ENCODE measurements around the gene HDDC2.
A peak's percentile ranks its signal among the peaks of the same experiment; 100 is the strongest.

HDDC2 gene

GRCh38 chr6:125258651-125259353 is 43.0 kb downstream of the HDDC2 start:
- in situ Hi-C loops (cut with HindIII; ENCODE audit: low pct_unique_long_range_greater_than_20kb, low sequenced_read_pairs) = no loop called here
- no peak for TF ChIP-seq JUND (IDR thresholded peaks at IDR 0.05; ENCODE audit: low read depth)
- DNase-seq (ENCODE audit: low read depth in 1 of 2, low spot score in 1 of 2) = no peak

GRCh38 chr6:125257351-125257750 is 44.4 kb downstream of the HDDC2 start:
- in situ Hi-C loops (cut with HindIII; ENCODE audit: low pct_unique_long_range_greater_than_20kb, low sequenced_read_pairs) = no loop called here
- no peak for DNase-seq (ENCODE audit: low read depth in 1 of 2, low spot score in 1 of 2)
- TF ChIP-seq JUND (IDR thresholded peaks at IDR 0.05; ENCODE audit: low read depth) = no peak

GRCh38 chr6:125255201-125255600 is 46.6 kb downstream of the HDDC2 start:
- TF ChIP-seq JUND (IDR thresholded peaks at IDR 0.05; ENCODE audit: low read depth) = no peak
- in situ Hi-C loops (cut with HindIII; ENCODE audit: low pct_unique_long_range_greater_than_20kb, low sequenced_read_pairs) = no loop called here
- DNase-seq (ENCODE audit: low read depth in 1 of 2, low spot score in 1 of 2) = no peak

- in situ Hi-C loops (cut with HindIII; ENCODE audit: low pct_unique_long_range_greater_than_20kb, low sequenced_read_pairs) = no loop called here
- TF ChIP-seq JUND (IDR thresholded peaks at IDR 0.05; ENCODE audit: low read depth) = no peak
- no peak for DNase-seq (ENCODE audit: low read depth in 1 of 2, low spot score in 1 of 2)
Observed at GRCh38 chr6:125254321-125254720, 47.4 kb downstream of the HDDC2 start.

- no peak for TF ChIP-seq JUND (IDR thresholded peaks at IDR 0.05; ENCODE audit: low read depth)
- in situ Hi-C loops (cut with HindIII; ENCODE audit: low pct_unique_long_range_greater_than_20kb, low sequenced_read_pairs) = no loop called here
- peak in 1 of 2 experiments; percentile 35 for DNase-seq (ENCODE audit: low read depth in 1 of 2, low spot score in 1 of 2)
Observed at GRCh38 chr6:125253881-125254280, 47.9 kb downstream of the HDDC2 start.

GRCh38 chr6:125252891-125253290 is 48.9 kb downstream of the HDDC2 start:
- no peak for TF ChIP-seq JUND (IDR thresholded peaks at IDR 0.05; ENCODE audit: low read depth)
- no peak for DNase-seq (ENCODE audit: low read depth in 1 of 2, low spot score in 1 of 2)
- in situ Hi-C loops (cut with HindIII; ENCODE audit: low pct_unique_long_range_greater_than_20kb, low sequenced_read_pairs) = no loop called here

GRCh38 chr6:125251516-125252220 is 50.1 kb downstream of the HDDC2 start:
- DNase-seq (ENCODE audit: low read depth in 1 of 2, low spot score in 1 of 2) = no peak
- in situ Hi-C loops (cut with HindIII; ENCODE audit: low pct_unique_long_range_greater_than_20kb, low sequenced_read_pairs) = no loop called here
- no peak for TF ChIP-seq JUND (IDR thresholded peaks at IDR 0.05; ENCODE audit: low read depth)

GRCh38 chr6:125250511-125250910 is 51.3 kb downstream of the HDDC2 start:
- no peak for TF ChIP-seq JUND (IDR thresholded peaks at IDR 0.05; ENCODE audit: low read depth)
- in situ Hi-C loops (cut with HindIII; ENCODE audit: low pct_unique_long_range_greater_than_20kb, low sequenced_read_pairs) = no loop called here
- no peak for DNase-seq (ENCODE audit: low read depth in 1 of 2, low spot score in 1 of 2)

GRCh38 chr6:125248136-125248535 is 53.6 kb downstream of the HDDC2 start:
- DNase-seq (ENCODE audit: low read depth in 1 of 2, low spot score in 1 of 2) = no peak
- no peak for TF ChIP-seq JUND (IDR thresholded peaks at IDR 0.05; ENCODE audit: low read depth)
- in situ Hi-C loops (cut with HindIII; ENCODE audit: low pct_unique_long_range_greater_than_20kb, low sequenced_read_pairs) = no loop called here

- no peak for TF ChIP-seq JUND (IDR thresholded peaks at IDR 0.05; ENCODE audit: low read depth)
- DNase-seq (ENCODE audit: low read depth in 1 of 2, low spot score in 1 of 2) = no peak
- in situ Hi-C loops (cut with HindIII; ENCODE audit: low pct_unique_long_range_greater_than_20kb, low sequenced_read_pairs) = no loop called here
Observed at GRCh38 chr6:125246566-125246965, 55.2 kb downstream of the HDDC2 start.

- DNase-seq (ENCODE audit: low read depth in 1 of 2, low spot score in 1 of 2) = peak in 1 of 2 experiments; percentile 66
- in situ Hi-C loops (cut with HindIII; ENCODE audit: low pct_unique_long_range_greater_than_20kb, low sequenced_read_pairs) = no loop called here
- TF ChIP-seq JUND (IDR thresholded peaks at IDR 0.05; ENCODE audit: low read depth) = no peak
Observed at GRCh38 chr6:125245523-125246264, 56.1 kb downstream of the HDDC2 start.

GRCh38 chr6:125245109-125245508 is 56.7 kb downstream of the HDDC2 start:
- in situ Hi-C loops (cut with HindIII; ENCODE audit: low pct_unique_long_range_greater_than_20kb, low sequenced_read_pairs) = no loop called here
- no peak for DNase-seq (ENCODE audit: low read depth in 1 of 2, low spot score in 1 of 2)

GRCh38 chr6:125237764-125238163 is 64.0 kb downstream of the HDDC2 start:
- DNase-seq (ENCODE audit: low read depth in 1 of 2, low spot score in 1 of 2) = no peak
- in situ Hi-C loops (cut with HindIII; ENCODE audit: low pct_unique_long_range_greater_than_20kb, low sequenced_read_pairs) = no loop called here
- no peak for TF ChIP-seq JUND (IDR thresholded peaks at IDR 0.05; ENCODE audit: low read depth)

More at GRCh38 chr6:125245109-125245508, 56.7 kb downstream of the HDDC2 start:
- no peak for TF ChIP-seq JUND (IDR thresholded peaks at IDR 0.05; ENCODE audit: low read depth)
